IPS-18a (cell line): ENCODE data around the gene ACIN1.
A peak's percentile ranks its signal among the peaks of the same experiment; 100 is the strongest.

Source experiments
- H3K27ac ChIP-seq: one replicate; pipeline ENCODE4 v1.5.1; 2013; ENCODE audit warnings: low read length
- H3K27me3 ChIP-seq: one replicate; pipeline ENCODE4 v1.6.1; 2013; ENCODE audit warnings: mild to moderate bottlenecking, low read length; ENCODE audit not compliant: control insufficient read depth, insufficient read depth
- H3K36me3 ChIP-seq: one replicate; pipeline ENCODE4 v1.6.1; 2013; ENCODE audit warnings: low read depth, low read length; ENCODE audit not compliant: control insufficient read depth
- H3K4me1 ChIP-seq: one replicate; pipeline ENCODE4 v1.6.1; 2013; ENCODE audit warnings: low read depth, low read length; ENCODE audit not compliant: control insufficient read depth
- H3K4me3 ChIP-seq: one replicate; pipeline ENCODE4 v1.5.1; 2013; ENCODE audit warnings: low read length
- H3K9ac ChIP-seq: one replicate; pipeline ENCODE4 v1.6.1; 2013; ENCODE audit warnings: mild to moderate bottlenecking, low read length, moderate library complexity
- H3K9me3 ChIP-seq: one replicate; pipeline ENCODE4 v1.6.1; 2013; ENCODE audit warnings: low read depth, low read length; ENCODE audit not compliant: control insufficient read depth

ACIN1 gene

GRCh38 chr14:23101986-23102625 lies 7.2 kb upstream of the ACIN1 start:
- Histone ChIP-seq H3K4me1 (peaks cover 21% of the 10 kb centered on the region), H3K27ac (no peak overlapping the region), H3K4me3 (no peak overlapping the region), H3K36me3 (peaks cover 15% of the 10 kb centered on the region), H3K27me3 (no peaks in the 10 kb centered on the region), H3K9me3 (no peaks in the 10 kb centered on the region), H3K9ac (no peak overlapping the region)

GRCh38 chr14:23101213-23101970 lies 6.5 kb upstream of the ACIN1 start:
- H3K9ac ChIP-seq: no peak overlapping the region
- H3K4me3 ChIP-seq: no peak overlapping the region
- H3K4me1 ChIP-seq: peaks cover 17% of the 10 kb centered on the region
- no peaks in the 10 kb centered on the region for H3K27me3 ChIP-seq
- peaks cover 15% of the 10 kb centered on the region for H3K36me3 ChIP-seq
- H3K27ac ChIP-seq: no peak overlapping the region
- H3K9me3 ChIP-seq: no peaks in the 10 kb centered on the region

GRCh38 chr14:23099212-23099861 lies 4.4 kb upstream of the ACIN1 start:
- no peak overlapping the region for H3K4me3 ChIP-seq
- H3K27ac ChIP-seq: no peak overlapping the region
- no peak overlapping the region for H3K9ac ChIP-seq
- H3K9me3 ChIP-seq: no peaks in the 10 kb centered on the region
- H3K36me3 ChIP-seq: peaks cover 15% of the 10 kb centered on the region
- peaks cover 1% of the 10 kb centered on the region for H3K4me1 ChIP-seq
- no peaks in the 10 kb centered on the region for H3K27me3 ChIP-seq

GRCh38 chr14:23097786-23098185 lies 2.9 kb upstream of the ACIN1 start:
- Histone ChIP-seq H3K27me3 (no peaks in the 10 kb centered on the region), H3K36me3 (peaks cover 22% of the 10 kb centered on the region), H3K4me3 (no peak overlapping the region), H3K4me1 (peaks cover 7% of the 10 kb centered on the region), H3K27ac (no peak overlapping the region), H3K9me3 (no peaks in the 10 kb centered on the region), H3K9ac (no peak overlapping the region)

- Histone ChIP-seq H3K4me3 (peak within 1 kb of the TSS; percentile 88), H3K27me3 (no peaks in the 10 kb centered on the region), H3K36me3 (peaks cover 40% of the 10 kb centered on the region), H3K9ac (peak within 1 kb of the TSS; percentile 90), H3K27ac (peak within 1 kb of the TSS; percentile 79), H3K4me1 (peaks cover 7% of the 10 kb centered on the region), H3K9me3 (no peaks in the 10 kb centered on the region)
Observed at GRCh38 chr14:23095196-23096108, 516 bp upstream of the ACIN1 start, which contains the start of gene C14orf119. Gene C14orf119, plus strand, starts transcription at chr14:23095505. Its CDS starts 2,154 bp downstream, at chr14:23097659.

GRCh38 chr14:23093991-23094665 lies 808 bp downstream of the ACIN1 start:
- Histone ChIP-seq H3K36me3 (peaks cover 53% of the 10 kb centered on the region), H3K27ac (peak overlapping the region; percentile 76), H3K9me3 (no peaks in the 10 kb centered on the region), H3K27me3 (no peaks in the 10 kb centered on the region), H3K4me3 (peak overlapping the region; percentile 88), H3K9ac (peak overlapping the region; percentile 90), H3K4me1 (peaks cover 7% of the 10 kb centered on the region)

- Histone ChIP-seq H3K27me3 (no peaks in the 10 kb centered on the region), H3K4me1 (peaks cover 7% of the 10 kb centered on the region), H3K36me3 (peaks cover 56% of the 10 kb centered on the region), H3K9me3 (no peaks in the 10 kb centered on the region), H3K4me3 (peak overlapping the region; percentile 88), H3K9ac (no peak overlapping the region), H3K27ac (no peak overlapping the region)
Observed at GRCh38 chr14:23093526-23093925, 1.4 kb downstream of the ACIN1 start.

- Histone ChIP-seq H3K27ac (no peak overlapping the region), H3K9me3 (no peaks in the 10 kb centered on the region), H3K4me1 (peaks cover 7% of the 10 kb centered on the region), H3K4me3 (peak overlapping the region; percentile 88), H3K27me3 (no peaks in the 10 kb centered on the region), H3K36me3 (peaks cover 56% of the 10 kb centered on the region), H3K9ac (no peak overlapping the region)
Observed at GRCh38 chr14:23093104-23093503, 1.8 kb downstream of the ACIN1 start.

- H3K9ac ChIP-seq: no peak overlapping the region
- H3K27me3 ChIP-seq: no peaks in the 10 kb centered on the region
- H3K9me3 ChIP-seq: no peaks in the 10 kb centered on the region
- peaks cover 7% of the 10 kb centered on the region for H3K4me1 ChIP-seq
- no peak overlapping the region for H3K4me3 ChIP-seq
- H3K27ac ChIP-seq: no peak overlapping the region
- H3K36me3 ChIP-seq: peaks cover 63% of the 10 kb centered on the region
Observed at GRCh38 chr14:23091294-23092225, 3.4 kb downstream of the ACIN1 start.

- Histone ChIP-seq H3K4me1 (peaks cover 7% of the 10 kb centered on the region), H3K4me3 (no peak overlapping the region), H3K9ac (no peak overlapping the region), H3K27me3 (no peaks in the 10 kb centered on the region), H3K36me3 (peaks cover 76% of the 10 kb centered on the region), H3K27ac (no peak overlapping the region), H3K9me3 (no peaks in the 10 kb centered on the region)
Observed at GRCh38 chr14:23090254-23090636, 4.7 kb downstream of the ACIN1 start.
